SK-N-SH treated with all-trans-retinoic acid at 6 μM for 48 hours (cell line): ENCODE results near the gene ABCC5.

Experiments
- ATAC-seq: fragments of 200-7000 bp; cut with Tn5 transposase; 3 replicates; pipeline ENCODE4 v1.9.1; 2020; ENCODE audit warnings: mild to moderate bottlenecking, moderate library complexity
- ARNTL ChIP-seq: fragments of 450-650 bp; formaldehyde crosslinking; IDR thresholded peaks from 2 replicates; pipeline ENCODE4 v1.5.0; 2020; ENCODE audit warnings: low read depth, mild to moderate bottlenecking, moderate library complexity, borderline replicate concordance
- BACH2 ChIP-seq: fragments of 250-450 bp; sonication (Bioruptor Pico); IDR thresholded peaks from 2 replicates; pipeline ENCODE4 v1.9.0; 2021; ENCODE audit warnings: mild to moderate bottlenecking, borderline replicate concordance
- CREB5 ChIP-seq: fragments of 250-450 bp; sonication (Bioruptor Pico); IDR thresholded peaks from 2 replicates; pipeline ENCODE4 v1.5.1; 2020; ENCODE audit warnings: low read depth, mild to moderate bottlenecking, moderate library complexity
- CSDC2 ChIP-seq: fragments of 250-450 bp; sonication (Bioruptor Pico); IDR thresholded peaks from 2 replicates; pipeline ENCODE4 v1.5.0; 2020; ENCODE audit warnings: mild to moderate bottlenecking, moderate library complexity
- CSRNP3 ChIP-seq: fragments of 250-450 bp; sonication (Bioruptor Pico); IDR thresholded peaks from 2 replicates; pipeline ENCODE4 v1.5.1; 2021; ENCODE audit warnings: mild to moderate bottlenecking, moderate library complexity
- GLIS3 ChIP-seq: fragments of 250-450 bp; sonication (Bioruptor Pico); IDR thresholded peaks from 2 replicates; pipeline ENCODE4 v1.5.0; 2020; ENCODE audit warnings: mild to moderate bottlenecking, moderate library complexity
- ISL1 ChIP-seq: fragments of 250-450 bp; sonication (Bioruptor Pico); IDR thresholded peaks from 2 replicates; pipeline ENCODE4 v2.1.2; 2022; ENCODE audit warnings: mild to moderate bottlenecking, moderate library complexity
- PATZ1 ChIP-seq: fragments of 250-450 bp; sonication (Bioruptor Pico); IDR thresholded peaks from 2 replicates; pipeline ENCODE4 v1.8.0; 2020; ENCODE audit warnings: mild to moderate bottlenecking, moderate library complexity, borderline replicate concordance
- PPARA ChIP-seq: fragments of 250-450 bp; sonication (Bioruptor Pico); IDR thresholded peaks from 2 replicates; pipeline ENCODE4 v1.5.0; 2020; ENCODE audit warnings: mild to moderate bottlenecking, borderline replicate concordance
- RARB ChIP-seq: fragments of 250-450 bp; sonication (Bioruptor Pico); IDR thresholded peaks from 2 replicates; pipeline ENCODE4 v1.8.0; 2021; ENCODE audit warnings: mild to moderate bottlenecking, moderate library complexity
- SNAI2 ChIP-seq: fragments of 250-450 bp; sonication (Bioruptor Pico); IDR thresholded peaks from 2 replicates; pipeline ENCODE4 v1.5.0; 2020; ENCODE audit warnings: mild to moderate bottlenecking, moderate library complexity
- TCF4 ChIP-seq: fragments of 250-450 bp; sonication (Bioruptor Pico); IDR thresholded peaks from 2 replicates; pipeline ENCODE4 v1.8.0; 2021; ENCODE audit warnings: mild to moderate bottlenecking, moderate library complexity, borderline replicate concordance
- TOX ChIP-seq: fragments of 250-450 bp; sonication (Bioruptor Pico); IDR thresholded peaks from 2 replicates; pipeline ENCODE4 v1.8.0; 2021; ENCODE audit warnings: mild to moderate bottlenecking, moderate library complexity, borderline replicate concordance
- TSHZ2 ChIP-seq: fragments of 250-450 bp; sonication (Bioruptor Pico); IDR thresholded peaks from 2 replicates; pipeline ENCODE4 v1.5.0; 2020; ENCODE audit warnings: mild to moderate bottlenecking, moderate library complexity
- ZC3H10 ChIP-seq: fragments of 250-450 bp; sonication (Bioruptor Pico); IDR thresholded peaks from 2 replicates; pipeline ENCODE4 v1.5.1; 2021; ENCODE audit warnings: mild to moderate bottlenecking, moderate library complexity
- ZFP3 ChIP-seq: fragments of 250-450 bp; sonication (Bioruptor Pico); IDR thresholded peaks from 2 replicates; pipeline ENCODE4 v1.5.0; 2020; ENCODE audit warnings: mild to moderate bottlenecking, moderate library complexity
- ZFP30 ChIP-seq: fragments of 450-650 bp; formaldehyde crosslinking; IDR thresholded peaks from 2 replicates; pipeline ENCODE4 v1.5.0; 2022; ENCODE audit warnings: mild to moderate bottlenecking, moderate library complexity
- ZNF565 ChIP-seq: fragments of 450-650 bp; formaldehyde crosslinking; conservative IDR thresholded peaks from 2 replicates; pipeline ENCODE4 v1.5.0; 2020; ENCODE audit warnings: low read depth, mild to moderate bottlenecking, moderate library complexity
- ZNF70 ChIP-seq: fragments of 450-650 bp; formaldehyde crosslinking; IDR thresholded peaks from 2 replicates; pipeline ENCODE4 v1.5.0; 2020; ENCODE audit warnings: mild to moderate bottlenecking, moderate library complexity
- ZNF8 ChIP-seq: fragments of 450-650 bp; formaldehyde crosslinking; IDR thresholded peaks from 2 replicates; pipeline ENCODE4 v1.5.0; 2020; ENCODE audit warnings: mild to moderate bottlenecking, moderate library complexity

The ABCC5 gene

GRCh38 chr3:183921096-183921495, 96.6 kb downstream of the ABCC5 start:
- no peak for TF ChIP-seq TOX (CRISPR knock-in tag)
- TF ChIP-seq BACH2 (CRISPR knock-in tag), result no peak
- no peak for TF ChIP-seq PPARA (CRISPR knock-in tag)
- TF ChIP-seq GLIS3 (CRISPR knock-in tag), result no peak
- TF ChIP-seq CSRNP3, result no peak
- TF ChIP-seq SNAI2 (CRISPR knock-in tag), result no peak
- TF ChIP-seq ZFP3 (CRISPR knock-in tag), result no peak
- no peak for ATAC-seq

GRCh38 chr3:183920416-183920815, 97.3 kb downstream of the ABCC5 start:
- no peak for TF ChIP-seq GLIS3 (CRISPR knock-in tag)
- TF ChIP-seq TOX (CRISPR knock-in tag), result no peak
- TF ChIP-seq RARB (CRISPR knock-in tag), result no peak
- no peak for ATAC-seq

GRCh38 chr3:183918178-183918577, 99.5 kb downstream of the ABCC5 start:
- TF ChIP-seq CSRNP3 (no peak), BACH2 (CRISPR knock-in tag) (no peak), ZNF8 (no peak), ZNF565 (no peak), CREB5 (CRISPR knock-in tag) (no peak), ZNF70 (CRISPR knock-in tag) (no peak), ARNTL (no peak), TSHZ2 (CRISPR knock-in tag) (no peak), GLIS3 (CRISPR knock-in tag) (no peak), TCF4 (CRISPR knock-in tag) (no peak), PATZ1 (CRISPR knock-in tag) (no peak), SNAI2 (CRISPR knock-in tag) (no peak)
- no peak for ATAC-seq

- no peak for ATAC-seq
- no peak for TF ChIP-seq CSDC2 (CRISPR knock-in tag)
- TF ChIP-seq CSRNP3, result no peak
- no peak for TF ChIP-seq ZFP30 (CRISPR knock-in tag)
- no peak for TF ChIP-seq ZC3H10 (CRISPR knock-in tag)
- TF ChIP-seq PATZ1 (CRISPR knock-in tag), result no peak
- no peak for TF ChIP-seq ZNF565
- TF ChIP-seq TSHZ2 (CRISPR knock-in tag), result no peak
- TF ChIP-seq ZFP3 (CRISPR knock-in tag), result no peak
- TF ChIP-seq ARNTL, result no peak
- no peak for TF ChIP-seq BACH2 (CRISPR knock-in tag)
- TF ChIP-seq GLIS3 (CRISPR knock-in tag), result no peak
- TF ChIP-seq TOX (CRISPR knock-in tag), result no peak
- TF ChIP-seq ISL1 (CRISPR knock-in tag), result no peak
Measured at GRCh38 chr3:183917776-183918175, 99.9 kb downstream of the ABCC5 start.
